Astrocyte (in vitro differentiated cells and primary cell): ENCODE results near the gene EXOC1L. TPM values are rescaled to one million over a fixed set of nuclear protein-coding genes. Genes with fewer than 3 reads are reported as not detected.

ENCODE experiments used
- DNase-seq: peaks from one replicate; pipeline ENCODE4 v3.0.0-alpha.2; 2010; ENCODE audit warnings: low read depth
- FAIRE-seq: peaks from 2 replicates; lab custom pipeline; 2011; peaks lifted over from hg19 to GRCh38; lab: Jason Lieb, UNC
- H2AFZ ChIP-seq: 2 replicates; pipeline ENCODE4 v1.6.0; 2012; ENCODE audit warnings: low read depth, low read length, inconsistent platforms
- H3K27ac ChIP-seq: 2 replicates; pipeline ENCODE4 v1.5.1; 2011; ENCODE audit warnings: low read depth, low read length, inconsistent platforms
- H3K27me3 ChIP-seq: 2 replicates; pipeline ENCODE4 v1.6.0; 2011; ENCODE audit warnings: low read length, inconsistent platforms; ENCODE audit not compliant: insufficient read depth
- H3K36me3 ChIP-seq: 2 replicates; pipeline ENCODE4 v1.5.1; 2011; ENCODE audit warnings: low read length, inconsistent platforms; ENCODE audit not compliant: insufficient read depth
- H3K4me1 ChIP-seq: 2 replicates; pipeline ENCODE4 v1.5.1; 2011; ENCODE audit warnings: low read length, inconsistent platforms; ENCODE audit not compliant: insufficient read depth
- H3K4me2 ChIP-seq: 2 replicates; pipeline ENCODE4 v1.6.0; 2012; ENCODE audit warnings: low read length, inconsistent platforms
- H3K4me3 ChIP-seq: 2 replicates; pipeline ENCODE4 v1.5.1; 2011; ENCODE audit warnings: low read depth, mild to moderate bottlenecking, low read length, inconsistent platforms; ENCODE audit not compliant: insufficient read depth
- H3K79me2 ChIP-seq: 2 replicates; pipeline ENCODE4 v1.6.0; 2012; ENCODE audit warnings: mild to moderate bottlenecking, low read length, inconsistent platforms; ENCODE audit not compliant: insufficient read depth
- H3K9ac ChIP-seq: 2 replicates; pipeline ENCODE4 v1.6.0; 2012; ENCODE audit warnings: mild to moderate bottlenecking, low read length, inconsistent platforms
- H3K9me3 ChIP-seq: 2 replicates; pipeline ENCODE4 v1.5.1; 2012; ENCODE audit warnings: low read depth, mild to moderate bottlenecking, low read length, inconsistent platforms; ENCODE audit not compliant: insufficient read depth
- H4K20me1 ChIP-seq: 2 replicates; pipeline ENCODE4 v1.6.0; 2012; ENCODE audit warnings: low read length, inconsistent platforms; ENCODE audit not compliant: insufficient read depth
- H3K27ac Mint-ChIP-seq: one replicate; pipeline ENCODE4 v1.8.0; 2021; ENCODE audit warnings: mild to moderate bottlenecking, mixed read lengths; ENCODE audit not compliant: unreplicated experiment
- H3K27me3 Mint-ChIP-seq: one replicate; pipeline ENCODE4 v1.8.0; 2021; ENCODE audit warnings: low read depth, mixed read lengths; ENCODE audit not compliant: unreplicated experiment
- H3K36me3 Mint-ChIP-seq: one replicate; pipeline ENCODE4 v1.8.0; 2021; ENCODE audit warnings: low read depth, mixed read lengths; ENCODE audit not compliant: unreplicated experiment
- H3K4me1 Mint-ChIP-seq: one replicate; pipeline ENCODE4 v1.8.0; 2021; ENCODE audit warnings: low read depth, mixed read lengths; ENCODE audit not compliant: unreplicated experiment
- H3K4me3 Mint-ChIP-seq: one replicate; pipeline ENCODE4 v1.8.0; 2021; ENCODE audit warnings: mild to moderate bottlenecking, moderate library complexity, mixed read lengths; ENCODE audit not compliant: unreplicated experiment
- H3K9me3 Mint-ChIP-seq: one replicate; pipeline ENCODE4 v1.8.0; 2021; ENCODE audit warnings: mild to moderate bottlenecking, mixed read lengths; ENCODE audit not compliant: unreplicated experiment
- EZH2 ChIP-seq: IDR thresholded peaks from 2 replicates; pipeline ENCODE4 v1.6.1; 2012; ENCODE audit warnings: mild to moderate bottlenecking, low read length, inconsistent platforms; ENCODE audit not compliant: insufficient read depth
- total RNA-seq: library from RNA; stranded (reverse); gene quantifications from 2 replicates; pipeline ENCODE4 v1.2.1, GENCODE V29; 2021
- TF ChIP-seq, protein P1 (sequence below): IDR thresholded peaks from 2 replicates; pipeline ENCODE4 v1.5.1; 2011; ENCODE audit warnings: low read depth, mild to moderate bottlenecking, inconsistent platforms, low read length, moderate library complexity; ENCODE audit not compliant: insufficient read depth

EXOC1L gene
- total RNA-seq, 1 donor from 2014 or later, result not detected

DNA sequence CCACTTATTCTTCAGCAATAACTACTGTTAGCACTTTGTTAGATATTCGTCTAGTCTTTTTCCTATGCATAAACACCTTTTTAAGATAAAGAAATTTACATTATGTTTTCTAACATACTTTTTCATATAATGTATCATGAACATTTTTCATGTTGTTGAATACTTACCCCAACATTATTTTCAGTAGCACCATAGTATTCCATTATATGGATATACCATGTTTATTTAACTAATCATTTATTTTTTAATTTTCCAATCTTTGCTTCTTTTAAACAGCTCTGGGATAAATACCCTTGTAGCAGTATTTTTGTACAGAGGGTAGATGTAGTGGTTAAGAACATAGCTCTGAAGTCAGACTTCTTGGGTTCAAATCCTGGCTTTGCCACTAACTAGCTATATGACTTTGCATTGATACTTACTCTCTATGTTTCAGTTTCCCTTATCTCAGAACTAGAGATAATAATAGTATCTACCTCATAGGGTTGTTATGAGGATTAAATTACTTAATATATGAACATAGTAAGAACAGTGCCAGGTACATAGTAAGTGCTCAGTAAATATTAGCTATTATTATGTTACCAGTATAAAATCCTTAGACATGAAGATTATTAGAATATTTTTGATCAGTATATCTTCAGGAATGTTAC lies 45.1 kb downstream of the EXOC1L start:
- Mint-ChIP-seq H3K4me1 (peaks cover 21% of the 10 kb centered on the region), H3K36me3 (no peaks in the 10 kb centered on the region), H3K27me3 (no peaks in the 10 kb centered on the region), H3K4me3 (no peak overlapping the region), H3K27ac (no peak overlapping the region), H3K9me3 (no peaks in the 10 kb centered on the region)
- Histone ChIP-seq H3K27ac (peak overlapping the region; percentile 88), H4K20me1 (no peaks in the 10 kb centered on the region), H3K9ac (no peak overlapping the region), H3K4me3 (no peak overlapping the region), H3K27me3 (no peaks in the 10 kb centered on the region), H3K36me3 (peaks cover 20% of the 10 kb centered on the region), H2AFZ (no peak overlapping the region), H3K4me1 (peaks cover 23% of the 10 kb centered on the region), H3K9me3 (no peaks in the 10 kb centered on the region), H3K4me2 (peak overlapping the region; percentile 73), H3K79me2 (peaks cover 12% of the 10 kb centered on the region)
- FAIRE-seq (peak; percentile 29), DNase-seq (no peak)
- TF ChIP-seq, protein P1, sequence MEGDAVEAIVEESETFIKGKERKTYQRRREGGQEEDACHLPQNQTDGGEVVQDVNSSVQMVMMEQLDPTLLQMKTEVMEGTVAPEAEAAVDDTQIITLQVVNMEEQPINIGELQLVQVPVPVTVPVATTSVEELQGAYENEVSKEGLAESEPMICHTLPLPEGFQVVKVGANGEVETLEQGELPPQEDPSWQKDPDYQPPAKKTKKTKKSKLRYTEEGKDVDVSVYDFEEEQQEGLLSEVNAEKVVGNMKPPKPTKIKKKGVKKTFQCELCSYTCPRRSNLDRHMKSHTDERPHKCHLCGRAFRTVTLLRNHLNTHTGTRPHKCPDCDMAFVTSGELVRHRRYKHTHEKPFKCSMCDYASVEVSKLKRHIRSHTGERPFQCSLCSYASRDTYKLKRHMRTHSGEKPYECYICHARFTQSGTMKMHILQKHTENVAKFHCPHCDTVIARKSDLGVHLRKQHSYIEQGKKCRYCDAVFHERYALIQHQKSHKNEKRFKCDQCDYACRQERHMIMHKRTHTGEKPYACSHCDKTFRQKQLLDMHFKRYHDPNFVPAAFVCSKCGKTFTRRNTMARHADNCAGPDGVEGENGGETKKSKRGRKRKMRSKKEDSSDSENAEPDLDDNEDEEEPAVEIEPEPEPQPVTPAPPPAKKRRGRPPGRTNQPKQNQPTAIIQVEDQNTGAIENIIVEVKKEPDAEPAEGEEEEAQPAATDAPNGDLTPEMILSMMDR, result no peak
- TF ChIP-seq EZH2, result no peak

DNA sequence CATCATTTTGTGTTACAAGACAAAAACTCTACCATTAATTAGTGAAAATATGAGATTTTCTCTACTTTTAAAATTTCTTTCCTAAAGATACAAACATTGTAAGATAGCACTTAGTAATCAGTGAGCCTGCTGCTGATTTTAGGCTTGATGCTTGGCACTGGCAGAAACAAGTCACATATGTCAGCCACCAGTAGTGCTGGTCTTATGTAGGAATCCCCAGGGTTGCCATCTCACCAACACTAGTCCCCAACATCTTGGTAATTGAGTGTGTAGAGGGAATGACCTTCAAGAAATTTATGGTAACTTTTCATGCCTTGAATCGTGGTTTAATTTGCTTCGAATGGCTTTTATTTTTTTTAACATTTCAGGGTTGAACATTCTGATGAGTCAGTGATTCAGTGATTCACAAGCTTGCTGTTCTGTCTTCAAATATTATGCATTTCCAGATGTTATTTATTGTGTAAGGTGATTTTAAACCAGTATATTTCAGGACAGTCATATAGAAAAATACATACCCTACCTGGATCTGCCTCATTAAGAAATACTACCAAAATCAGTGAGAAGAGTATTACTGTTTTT lies 45.7 kb downstream of the EXOC1L start:
- no peaks in the 10 kb centered on the region for H3K27me3 ChIP-seq
- H3K36me3 ChIP-seq, result peaks cover 24% of the 10 kb centered on the region
- peak overlapping the region; percentile 51 for H2AFZ ChIP-seq
- H4K20me1 ChIP-seq, result no peaks in the 10 kb centered on the region
- H3K4me1 ChIP-seq, result peaks cover 23% of the 10 kb centered on the region
- peaks cover 21% of the 10 kb centered on the region for H3K4me1 Mint-ChIP-seq
- no peaks in the 10 kb centered on the region for H3K9me3 Mint-ChIP-seq
- H3K27ac Mint-ChIP-seq, result peak overlapping the region; percentile 95
- H3K36me3 Mint-ChIP-seq, result no peaks in the 10 kb centered on the region
- H3K79me2 ChIP-seq, result peaks cover 8% of the 10 kb centered on the region
- H3K27ac ChIP-seq, result peak overlapping the region; percentile 88
- DNase-seq, result peak; percentile 59
- H3K4me3 ChIP-seq, result peak overlapping the region; percentile 22
- peak overlapping the region; percentile 54 for H3K9ac ChIP-seq
- no peaks in the 10 kb centered on the region for H3K27me3 Mint-ChIP-seq
- FAIRE-seq, result no peak
- no peak overlapping the region for H3K4me3 Mint-ChIP-seq
- TF ChIP-seq EZH2, result no peak
- TF ChIP-seq, protein P1, result no peak
- peak overlapping the region; percentile 73 for H3K4me2 ChIP-seq
- no peaks in the 10 kb centered on the region for H3K9me3 ChIP-seq
